Tibial nerve (tissue), 4 donors: Measurements from ENCODE around the gene ZNF609.

Source experiments
- EP300 ChIP-seq, 2 donors: sonication (generic); formaldehyde crosslinking; IDR thresholded peaks; one replicate each; pipeline ENCODE4 v1.6.1; 2017; ENCODE audit warnings: antibody characterized with exemption in 2 of 2, mild to moderate bottlenecking in 1 of 2
- POLR2A ChIP-seq, 2 donors: fragments of 450-650 bp; IDR thresholded peaks; one replicate each; pipeline ENCODE4 v1.6.1; 2017; ENCODE audit warnings: antibody characterized with exemption in 2 of 2, mild to moderate bottlenecking in 2 of 2, moderate library complexity in 2 of 2
- TF ChIP-seq, protein P1 (sequence below), 5 experiments: fragments of 200-600 bp in 3 of 5; fragments of 450-650 bp in 2 of 5; sonication (generic) in 3 of 5; IDR thresholded peaks; one replicate each; pipeline ENCODE4 v1.5.1; 2016 to 2019; ENCODE audit warnings: antibody characterized with exemption in 5 of 5, mild to moderate bottlenecking in 3 of 5, moderate library complexity in 2 of 5

DNA sequence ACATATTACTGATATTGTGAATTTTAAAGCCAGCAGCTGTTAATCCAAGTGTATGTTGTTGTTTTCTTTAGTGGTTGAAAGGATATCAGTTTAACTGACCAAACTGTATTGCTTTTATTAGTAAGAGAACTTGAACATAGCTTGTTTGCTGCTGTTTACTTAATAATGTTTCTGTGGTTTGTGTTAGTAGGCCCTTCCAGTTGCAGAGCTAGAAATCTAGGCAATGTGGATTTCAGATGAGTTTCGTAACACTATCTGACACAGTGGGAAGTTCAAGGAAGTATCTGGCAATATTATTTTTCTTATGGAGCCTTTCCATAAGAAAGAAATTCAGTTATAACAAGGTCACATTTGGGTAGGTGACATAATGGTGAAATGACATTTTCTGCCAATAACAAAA is 18.5 kb downstream of the ZNF609 start:
- TF ChIP-seq, protein P1, sequence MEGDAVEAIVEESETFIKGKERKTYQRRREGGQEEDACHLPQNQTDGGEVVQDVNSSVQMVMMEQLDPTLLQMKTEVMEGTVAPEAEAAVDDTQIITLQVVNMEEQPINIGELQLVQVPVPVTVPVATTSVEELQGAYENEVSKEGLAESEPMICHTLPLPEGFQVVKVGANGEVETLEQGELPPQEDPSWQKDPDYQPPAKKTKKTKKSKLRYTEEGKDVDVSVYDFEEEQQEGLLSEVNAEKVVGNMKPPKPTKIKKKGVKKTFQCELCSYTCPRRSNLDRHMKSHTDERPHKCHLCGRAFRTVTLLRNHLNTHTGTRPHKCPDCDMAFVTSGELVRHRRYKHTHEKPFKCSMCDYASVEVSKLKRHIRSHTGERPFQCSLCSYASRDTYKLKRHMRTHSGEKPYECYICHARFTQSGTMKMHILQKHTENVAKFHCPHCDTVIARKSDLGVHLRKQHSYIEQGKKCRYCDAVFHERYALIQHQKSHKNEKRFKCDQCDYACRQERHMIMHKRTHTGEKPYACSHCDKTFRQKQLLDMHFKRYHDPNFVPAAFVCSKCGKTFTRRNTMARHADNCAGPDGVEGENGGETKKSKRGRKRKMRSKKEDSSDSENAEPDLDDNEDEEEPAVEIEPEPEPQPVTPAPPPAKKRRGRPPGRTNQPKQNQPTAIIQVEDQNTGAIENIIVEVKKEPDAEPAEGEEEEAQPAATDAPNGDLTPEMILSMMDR (IDR thresholded peaks at IDR 0.05) = no peak
- TF ChIP-seq POLR2A (IDR thresholded peaks at IDR 0.05) (no peak), EP300 (IDR thresholded peaks at IDR 0.05) (no peak)
